ENCODE data around the gene SPRY1. TPM values are rescaled to one million over a fixed set of nuclear protein-coding genes. Genes with fewer than 3 reads are reported as not detected.

SPRY1 gene
- total and polyA plus RNA-seq, 2 of the 8 experiments (the other 6 are each of a cell fraction or from before 2014, with no cell fraction given), result 11.7 to 56.2 TPM

GRCh38 chr4:123353656-123354055 lies 42.9 kb upstream of the SPRY1 start:
- Histone ChIP-seq H3K23ac (ENCODE audit: insufficient read length) (no peak overlapping the region), H3K79me1 (ENCODE audit: low read depth, low read length) (no peaks in the 10 kb centered on the region)
- TF ChIP-seq HDAC2 (IDR thresholded peaks at IDR 0.05; ENCODE audit: borderline replicate concordance in 1 of 2, low read depth in 2 of 2, low read length in 2 of 2) (no peak), RNF2 (IDR thresholded peaks at IDR 0.05; ENCODE audit: borderline replicate concordance, low read depth, low read length, missing control alignments, poor library complexity, severe bottlenecking) (no peak), POLR2A (IDR thresholded peaks at IDR 0.05; ENCODE audit: control extremely low read depth in 1 of 2, low read depth in 2 of 2, low read length in 2 of 2) (no peak), CTBP2 (IDR thresholded peaks at IDR 0.05; ENCODE audit: borderline replicate concordance, insufficient read depth, insufficient read length, low read length) (no peak), NANOG (IDR thresholded peaks at IDR 0.05; ENCODE audit: insufficient read depth, low read depth, low read length, poor library complexity, severe bottlenecking) (no peak), KDM4A (IDR thresholded peaks at IDR 0.05; ENCODE audit: low read depth, low read length, severe bottlenecking) (no peak), CBX5 (IDR thresholded peaks at IDR 0.05; ENCODE audit: low read depth, low read length) (no peak), ATF3 (IDR thresholded peaks at IDR 0.05; ENCODE audit: insufficient read depth, low read depth, low read length) (no peak), ZNF274 (IDR thresholded peaks at IDR 0.05; ENCODE audit: borderline replicate concordance, extremely low read depth, low read length) (no peak), EZH2 (IDR thresholded peaks at IDR 0.05; ENCODE audit: low read depth, low read length, severe bottlenecking) (no peak), USF2 (IDR thresholded peaks at IDR 0.05; ENCODE audit: low read length) (no peak)

More at GRCh38 chr4:123353656-123354055, 42.9 kb upstream of the SPRY1 start:
- DNase-seq (ENCODE audit: low read depth in 1 of 2, low spot score in 2 of 2), result no peak
- H3K4me1 ChIP-seq (replicated peaks in 1 of 4; ENCODE audit: control insufficient read depth in 3 of 4, insufficient read depth in 4 of 4, low read length in 3 of 4), result peaks cover 0 to 2% (median 0%) of the 10 kb centered on the region in 4 experiments; a peak in 2 of 7 replicates
- H3K27ac ChIP-seq (ENCODE audit: low read depth, low read length), result no peak overlapping the region
- WGBS, 2 experiments (ENCODE audit: extremely low coverage in 1 of 2, insufficient coverage in 1 of 2, insufficient read length in 1 of 2, insufficient replicate concordance in 2 of 2, low coverage in 1 of 2, low lambda C conversion rate in 2 of 2, missing lambda C conversion rate in 1 of 2), result 93% methylated on average over 6 of the region's 6 CpGs; no CpG with 5 or more reads in 1 of the 2 experiments
- H2BK12ac ChIP-seq (ENCODE audit: low read depth, low read length), result no peak overlapping the region
- no peak for FAIRE-seq
- no peak overlapping the region for H3K4me2 ChIP-seq (ENCODE audit: insufficient read depth in 1 of 2, low read depth in 2 of 2, low read length in 2 of 2)
- no peak overlapping the region for H2BK15ac ChIP-seq (ENCODE audit: low read length)
- no peaks in the 10 kb centered on the region for H3K9me3 ChIP-seq (ENCODE audit: insufficient read depth in 2 of 2, low read depth in 1 of 2, low read length in 1 of 2)
- POLR2A ChIA-PET (ENCODE audit: partially characterized antibody), result no interaction called here
- no peak overlapping the region for H3K18ac ChIP-seq (ENCODE audit: extremely low read depth, low read length)
- no peak overlapping the region for H2BK120ac ChIP-seq (replicated peaks; ENCODE audit: low read depth, low read length)
- no peak overlapping the region for H2BK5ac ChIP-seq (ENCODE audit: low read depth, low read length)
- H3K36me3 ChIP-seq (ENCODE audit: control insufficient read depth in 2 of 4, insufficient read depth in 4 of 4, low read length in 3 of 4), result no peaks in the 10 kb centered on the region
- no peak overlapping the region for H4K91ac ChIP-seq (replicated peaks; ENCODE audit: insufficient read length, low read length)
- no peak overlapping the region for H3K9ac ChIP-seq (replicated peaks in 1 of 4; ENCODE audit: extremely low read depth in 1 of 4, low read depth in 3 of 4, low read length in 3 of 4)
- no peak overlapping the region for H2AK5ac ChIP-seq (ENCODE audit: low read depth, low read length)
- no peaks in the 10 kb centered on the region for H4K20me1 ChIP-seq (replicated peaks in 1 of 2; ENCODE audit: control insufficient read depth in 1 of 2, insufficient read depth in 2 of 2, low read length in 2 of 2)
- no peak overlapping the region for H3K4me3 ChIP-seq (ENCODE audit: extremely low read depth in 1 of 4, insufficient read depth in 2 of 4, low read depth in 3 of 4, low read length in 4 of 4)
- no peak overlapping the region for H3K4ac ChIP-seq (replicated peaks; ENCODE audit: insufficient read length, low read depth, low read length)
- H2AFZ ChIP-seq (ENCODE audit: low read length), result no peak overlapping the region
- H3K23me2 ChIP-seq (ENCODE audit: low read depth, low read length), result no peaks in the 10 kb centered on the region
- H4K8ac ChIP-seq (ENCODE audit: extremely low read depth, insufficient read depth, low read length), result no peak overlapping the region
- H3K56ac ChIP-seq (replicated peaks; ENCODE audit: insufficient read length, low read depth, low read length), result no peak overlapping the region
- H3K27me3 ChIP-seq (replicated peaks in 1 of 4; ENCODE audit: control insufficient read depth in 3 of 4, extremely low read depth in 1 of 4, insufficient read depth in 3 of 4, low read length in 3 of 4), result no peaks in the 10 kb centered on the region
- H3K14ac ChIP-seq (ENCODE audit: insufficient read length), result no peak overlapping the region
- no peaks in the 10 kb centered on the region for H3K79me2 ChIP-seq (ENCODE audit: control insufficient read depth in 1 of 2, insufficient read depth in 2 of 2, low read length in 2 of 2)
- CTCF ChIA-PET (ENCODE audit: partially characterized antibody), result interaction anchor here (0.5 kb wide), 1 partner anchor 329 kb away, joined by 3 read pairs; no protein-coding TSS in a partner anchor
- H4K5ac ChIP-seq (ENCODE audit: insufficient read length, low read depth, low read length), result no peak overlapping the region
- H2BK20ac ChIP-seq (ENCODE audit: low read length), result no peak overlapping the region
